HEK293 (cell line): Measurements from ENCODE around the gene REPS2.

Experiments used
- CTCF ChIA-PET: fragments of 350-600 bp; formaldehyde crosslinking; extraction: SDS; loops from one replicate; lab custom pipeline; 2021; ENCODE audit warnings: antibody characterized with exemption; lab: Yijun Ruan, JAX
- POLR2A ChIA-PET: fragments of 300-600 bp; formaldehyde crosslinking; extraction: SDS; loops from one replicate; lab custom pipeline; 2020; ENCODE audit warnings: antibody characterized with exemption, inconsistent platforms; lab: Yijun Ruan, JAX
- H3K27ac ChIP-seq: fragments of 200-500 bp; sonication (Bioruptor generic); 2 replicates; pipeline ENCODE4 v1.5.1; 2014; ENCODE audit warnings: low read depth, low read length, control low read depth, inconsistent platforms; ENCODE audit errors: extremely low read depth
- H3K36me3 ChIP-seq, 2 experiments: fragments of 200-500 bp in 1 of 2; sonication (Bioruptor generic) in 1 of 2; 1 replicate in 1 of 2; 2 replicates in 1 of 2; pipeline ENCODE4 v1.5.1; 2014 to 2017; ENCODE audit warnings: inconsistent platforms in 2 of 2, low read length in 2 of 2; ENCODE audit not compliant: control insufficient read depth in 2 of 2, insufficient read depth in 1 of 2
- H3K4me1 ChIP-seq: fragments of 200-500 bp; sonication (Bioruptor generic); 2 replicates; pipeline ENCODE4 v1.5.1; 2014; ENCODE audit warnings: mild to moderate bottlenecking, low read length, inconsistent platforms; ENCODE audit not compliant: control insufficient read depth, insufficient read depth
- H3K4me3 ChIP-seq: 2 replicates; pipeline ENCODE4 v1.5.1; 2011; ENCODE audit warnings: low read depth, mild to moderate bottlenecking, control low read depth, low read length, moderate library complexity
- H3K9me3 ChIP-seq: fragments of 200-500 bp; sonication (Bioruptor generic); 2 replicates; pipeline ENCODE4 v1.5.1; 2014; ENCODE audit warnings: low read depth, low read length, inconsistent platforms; ENCODE audit not compliant: control insufficient read depth, insufficient read depth
- GLI4 ChIP-seq: fragments of 450-650 bp; formaldehyde crosslinking; IDR thresholded peaks from 2 replicates; pipeline ENCODE4 v1.5.1; 2016; ENCODE audit warnings: missing biosample characterization, missing genetic modification characterization
- GLIS2 ChIP-seq: fragments of 450-650 bp; formaldehyde crosslinking; IDR thresholded peaks from 2 replicates; pipeline ENCODE4 v1.5.1; 2016; ENCODE audit warnings: missing biosample characterization, missing genetic modification characterization
- KLF17 ChIP-seq: fragments of 450-650 bp; formaldehyde crosslinking; IDR thresholded peaks from 2 replicates; pipeline ENCODE4 v1.5.1; 2016; ENCODE audit warnings: missing biosample characterization, missing genetic modification characterization
- REST ChIP-seq: fragments of 450-650 bp; formaldehyde crosslinking; IDR thresholded peaks from 2 replicates; pipeline ENCODE4 v1.5.1; 2016; ENCODE audit warnings: missing biosample characterization, missing genetic modification characterization
- SP2 ChIP-seq: fragments of 450-650 bp; formaldehyde crosslinking; IDR thresholded peaks from 2 replicates; pipeline ENCODE4 v1.5.1; 2016; ENCODE audit warnings: missing biosample characterization, missing genetic modification characterization
- SP3 ChIP-seq: fragments of 450-650 bp; formaldehyde crosslinking; IDR thresholded peaks from 2 replicates; pipeline ENCODE4 v1.5.1; 2016; ENCODE audit warnings: missing biosample characterization, missing genetic modification characterization
- ZFP3 ChIP-seq: fragments of 450-650 bp; formaldehyde crosslinking; IDR thresholded peaks from 2 replicates; pipeline ENCODE4 v1.5.1; 2016; ENCODE audit warnings: low read depth, missing biosample characterization, missing genetic modification characterization
- ZNF214 ChIP-seq: fragments of 450-650 bp; formaldehyde crosslinking; IDR thresholded peaks from 2 replicates; pipeline ENCODE4 v1.5.1; 2017; ENCODE audit warnings: missing biosample characterization, mild to moderate bottlenecking, missing genetic modification characterization, borderline replicate concordance
- ZNF24 ChIP-seq: fragments of 450-650 bp; formaldehyde crosslinking; IDR thresholded peaks from 2 replicates; pipeline ENCODE4 v1.5.1; 2016; ENCODE audit warnings: missing biosample characterization, missing genetic modification characterization
- ZNF48 ChIP-seq: fragments of 450-650 bp; formaldehyde crosslinking; IDR thresholded peaks from 2 replicates; pipeline ENCODE4 v1.5.1; 2016; ENCODE audit warnings: missing biosample characterization, missing genetic modification characterization
- ZNF513 ChIP-seq: fragments of 450-650 bp; IDR thresholded peaks from 2 replicates; pipeline ENCODE4 v1.5.1; 2018; ENCODE audit warnings: missing biosample characterization, missing genetic modification characterization
- ZNF571 ChIP-seq: fragments of 450-650 bp; formaldehyde crosslinking; IDR thresholded peaks from 2 replicates; pipeline ENCODE4 v1.5.0; 2017; ENCODE audit warnings: missing biosample characterization, missing genetic modification characterization
- ZNF626 ChIP-seq: fragments of 450-650 bp; sonication (Bioruptor Pico); formaldehyde crosslinking; IDR thresholded peaks from 2 replicates; pipeline ENCODE4 v1.5.1; 2018; ENCODE audit warnings: missing biosample characterization, missing genetic modification characterization, inconsistent platforms
- ZNF692 ChIP-seq: fragments of 450-650 bp; formaldehyde crosslinking; IDR thresholded peaks from 2 replicates; pipeline ENCODE4 v1.5.1; 2016; ENCODE audit warnings: missing biosample characterization, missing genetic modification characterization
- TF ChIP-seq, protein P1 (sequence below): fragments of 450-650 bp; formaldehyde crosslinking; optimal IDR thresholded peaks from 2 replicates; pipeline ENCODE3; 2016; ENCODE audit warnings: missing biosample characterization, mild to moderate bottlenecking, missing genetic modification characterization

Gene REPS2

DNA sequence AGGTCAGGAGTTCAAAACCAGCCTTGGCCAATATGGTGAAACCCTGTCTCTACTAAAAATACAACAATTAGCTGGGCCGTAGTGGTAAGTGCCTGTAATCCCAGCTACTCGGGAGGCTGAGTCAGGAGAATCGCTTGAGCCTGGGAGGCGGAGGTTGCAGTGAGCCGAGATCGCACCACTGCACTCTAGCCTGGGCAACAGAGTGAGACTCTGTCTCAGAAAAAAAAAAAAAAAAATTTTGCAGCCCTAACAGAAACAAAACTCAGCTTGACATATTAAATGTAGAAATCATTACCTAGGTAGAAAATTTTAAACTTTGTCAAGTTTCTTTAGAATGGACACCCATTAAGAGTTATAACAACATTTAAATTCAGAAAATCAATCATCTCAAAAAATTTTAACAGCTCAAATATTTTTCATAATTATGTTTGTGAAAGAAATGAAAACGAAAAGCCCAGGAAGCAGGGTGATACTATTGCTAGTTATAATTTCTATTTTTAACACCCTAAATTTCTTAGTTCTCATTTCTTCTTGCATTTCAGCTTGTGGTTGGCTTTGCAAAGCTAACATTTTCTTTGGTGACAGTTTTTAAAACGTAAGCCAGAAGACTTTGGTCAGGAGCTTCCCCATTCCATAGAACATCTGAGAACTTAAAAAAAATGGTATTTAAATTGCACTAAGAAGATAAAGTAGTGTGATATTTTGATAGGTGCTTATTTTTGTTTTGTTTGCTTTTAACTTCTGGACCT, 43.0 kb upstream of the REPS2 start:
- Histone ChIP-seq H3K9me3 (no peaks in the 10 kb centered on the region), H3K4me3 (no peak overlapping the region), H3K36me3 (no peaks in the 10 kb centered on the region), H3K27ac (no peak overlapping the region), H3K4me1 (no peaks in the 10 kb centered on the region)
- TF ChIP-seq GLI4 (tag by site-specific recombination) (no peak), ZNF571 (tag by site-specific recombination) (no peak), ZNF214 (tag by site-specific recombination) (no peak), REST (tag by site-specific recombination) (no peak), ZNF626 (tag by site-specific recombination) (no peak), ZNF24 (tag by site-specific recombination) (no peak), KLF17 (no peak), ZNF513 (tag by site-specific recombination) (no peak), ZNF692 (tag by site-specific recombination) (no peak), ZFP3 (tag by site-specific recombination) (no peak), SP2 (tag by site-specific recombination) (no peak), GLIS2 (tag by site-specific recombination) (no peak)
- POLR2A ChIA-PET: interaction anchor here (0.6 kb wide), 1 partner anchor 190 kb away, joined by 8 read pairs; no protein-coding TSS in a partner anchor
- CTCF ChIA-PET: interaction anchor here (0.6 to 1.6 kb wide), 7 partner anchors 11 to 1084 kb away, joined by 3 to 5 read pairs (median 3); no protein-coding TSS in a partner anchor

GRCh38 chrX:16910376-16910775, 36.1 kb upstream of the REPS2 start:
- no peaks in the 10 kb centered on the region for H3K4me1 ChIP-seq
- CTCF ChIA-PET: interaction anchor here (0.8 to 1.0 kb wide), 3 partner anchors 27 to 136 kb away, joined by 3 to 4 read pairs (median 4); no protein-coding TSS in a partner anchor
- H3K9me3 ChIP-seq: no peaks in the 10 kb centered on the region
- no peak overlapping the region for H3K4me3 ChIP-seq
- TF ChIP-seq ZNF48: no peak
- TF ChIP-seq, protein P1, sequence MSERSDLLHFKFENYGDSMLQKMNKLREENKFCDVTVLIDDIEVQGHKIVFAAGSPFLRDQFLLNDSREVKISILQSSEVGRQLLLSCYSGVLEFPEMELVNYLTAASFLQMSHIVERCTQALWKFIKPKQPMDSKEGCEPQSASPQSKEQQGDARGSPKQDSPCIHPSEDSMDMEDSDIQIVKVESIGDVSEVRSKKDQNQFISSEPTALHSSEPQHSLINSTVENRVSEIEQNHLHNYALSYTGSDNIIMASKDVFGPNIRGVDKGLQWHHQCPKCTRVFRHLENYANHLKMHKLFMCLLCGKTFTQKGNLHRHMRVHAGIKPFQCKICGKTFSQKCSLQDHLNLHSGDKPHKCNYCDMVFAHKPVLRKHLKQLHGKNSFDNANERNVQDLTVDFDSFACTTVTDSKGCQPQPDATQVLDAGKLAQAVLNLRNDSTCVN (tag by site-specific recombination): no peak
- TF ChIP-seq SP3: no peak
- no peak for TF ChIP-seq ZNF692 (tag by site-specific recombination)
- POLR2A ChIA-PET: no interaction called here
- H3K27ac ChIP-seq: no peak overlapping the region
- H3K36me3 ChIP-seq: no peaks in the 10 kb centered on the region
